ENCODE measurements around the gene LBHD2. TPM values are rescaled to one million over a fixed set of nuclear protein-coding genes. Genes with fewer than 3 reads are reported as not detected.
A peak's percentile ranks its signal among the peaks of the same experiment; 100 is the strongest.

The LBHD2 gene
- total and polyA plus RNA-seq, 2 of the 8 experiments (the other 6 are each of a cell fraction or from before 2014, with no cell fraction given), result not detected

DNA sequence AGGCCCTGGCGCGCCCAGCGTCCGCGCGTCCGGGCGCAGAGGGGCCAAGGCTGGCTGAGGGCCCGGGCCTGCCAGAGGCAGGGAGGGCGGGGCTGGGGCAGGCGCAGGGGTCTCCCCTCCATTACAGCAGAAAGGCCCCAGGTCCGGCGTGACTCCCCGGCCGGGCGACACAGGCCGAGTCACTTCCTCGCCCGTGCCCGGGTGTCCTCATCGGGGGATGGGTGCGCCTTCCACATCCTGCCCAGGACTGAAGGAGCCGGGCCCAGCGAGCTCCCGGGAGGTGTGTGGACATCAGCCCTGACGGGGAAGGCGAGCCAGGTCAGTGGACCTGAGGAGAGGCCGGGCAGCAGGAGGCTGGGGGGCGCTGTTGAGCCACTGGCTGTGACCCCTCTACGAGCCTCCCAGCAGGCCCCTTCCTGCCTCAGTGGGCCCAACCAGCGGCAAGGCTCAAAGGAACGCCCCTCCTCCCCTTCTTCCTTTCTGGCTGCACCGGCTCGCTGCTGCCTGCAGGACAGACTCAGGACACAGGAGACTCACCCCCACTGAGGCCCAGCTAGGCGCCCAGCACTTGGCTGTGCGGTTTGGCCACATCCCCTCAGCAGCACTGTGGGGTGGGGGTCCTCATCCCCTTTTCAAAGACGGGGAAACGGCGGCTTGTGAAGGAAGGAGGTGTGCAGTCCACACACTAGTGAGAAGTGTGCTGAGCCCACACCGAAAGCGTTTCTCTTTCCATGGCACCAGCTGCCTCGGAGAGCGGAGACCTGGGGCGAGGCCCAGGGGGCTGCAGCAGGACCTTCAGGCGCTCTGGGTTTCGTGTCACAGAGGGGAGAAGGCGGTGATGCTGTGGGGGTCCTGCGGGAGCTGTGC lies 39.9 kb downstream of the LBHD2 start:
- Histone ChIP-seq H3K4me1 (replicated peaks in 1 of 4; ENCODE audit: control insufficient read depth in 3 of 4, insufficient read depth in 4 of 4, low read length in 3 of 4) (peaks cover 0 to 39% (median 28%) of the 10 kb centered on the region in 4 experiments; a peak in 6 of 7 replicates), H4K5ac (ENCODE audit: insufficient read length, low read depth, low read length) (no peak overlapping the region), H2BK20ac (ENCODE audit: low read length) (peak overlapping the region; percentile 13; the same call in 1 of the 2 replicates), H4K20me1 (replicated peaks in 1 of 2; ENCODE audit: control insufficient read depth in 1 of 2, insufficient read depth in 2 of 2, low read length in 2 of 2) (peaks cover 6 to 12% of the 10 kb centered on the region in 2 experiments), H3K18ac (ENCODE audit: extremely low read depth, low read length) (peak overlapping the region; percentile 78), H2BK15ac (ENCODE audit: low read length) (no peak overlapping the region; the same call in 1 of the 2 replicates), H3K79me1 (ENCODE audit: low read depth, low read length) (no peaks in the 10 kb centered on the region), H3K27me3 (replicated peaks in 1 of 4; ENCODE audit: control insufficient read depth in 3 of 4, extremely low read depth in 1 of 4, insufficient read depth in 3 of 4, low read length in 3 of 4) (peaks cover 0 to 45% (median 36%) of the 10 kb centered on the region in 4 experiments; a peak in 6 of 7 replicates), H3K14ac (ENCODE audit: insufficient read length) (no peak overlapping the region), H3K23ac (ENCODE audit: insufficient read length) (no peak overlapping the region), H3K9ac (replicated peaks in 1 of 4; ENCODE audit: extremely low read depth in 1 of 4, low read depth in 3 of 4, low read length in 3 of 4) (no peak overlapping the region), H2AK5ac (ENCODE audit: low read depth, low read length) (peak overlapping the region; percentile 65; the same call in 1 of the 2 replicates), H4K91ac (replicated peaks; ENCODE audit: insufficient read length, low read length) (peak overlapping the region; percentile 25), H2BK12ac (ENCODE audit: low read depth, low read length) (peak overlapping the region; percentile 60; the same call in 1 of the 2 replicates), H4K8ac (ENCODE audit: extremely low read depth, insufficient read depth, low read length) (no peak overlapping the region; the same call in 1 of the 2 replicates), H3K27ac (ENCODE audit: low read depth, low read length) (no peak overlapping the region), H3K4me2 (ENCODE audit: insufficient read depth in 1 of 2, low read depth in 2 of 2, low read length in 2 of 2) (peak overlapping the region; percentile 68 to 83), H2BK5ac (ENCODE audit: low read depth, low read length) (no peak overlapping the region), H3K4me3 (ENCODE audit: extremely low read depth in 1 of 4, insufficient read depth in 2 of 4, low read depth in 3 of 4, low read length in 4 of 4) (peak overlapping the region; percentile 36 to 62 (median 42)), H2BK120ac (replicated peaks; ENCODE audit: low read depth, low read length) (no peak overlapping the region), H3K4ac (replicated peaks; ENCODE audit: insufficient read length, low read depth, low read length) (peak overlapping the region; percentile 10), H3K9me3 (ENCODE audit: insufficient read depth in 2 of 2, low read depth in 1 of 2, low read length in 1 of 2) (no peaks in the 10 kb centered on the region), H3K23me2 (ENCODE audit: low read depth, low read length) (peaks cover 5% of the 10 kb centered on the region; the same call in 1 of the 2 replicates), H3K79me2 (ENCODE audit: control insufficient read depth in 1 of 2, insufficient read depth in 2 of 2, low read length in 2 of 2) (no peaks in the 10 kb centered on the region), H3K56ac (replicated peaks; ENCODE audit: insufficient read length, low read depth, low read length) (no peak overlapping the region), H3K36me3 (ENCODE audit: control insufficient read depth in 2 of 4, insufficient read depth in 4 of 4, low read length in 3 of 4) (no peaks in the 10 kb centered on the region), H2AFZ (ENCODE audit: low read length) (no peak overlapping the region)
- TF ChIP-seq KDM5A (IDR thresholded peaks at IDR 0.05; ENCODE audit: low read length), result no peak
- TF ChIP-seq CTCF (IDR thresholded peaks at IDR 0.05; ENCODE audit: control extremely low read depth in 1 of 3, insufficient read depth in 1 of 3, low read depth in 1 of 3, low read length in 3 of 3), result peak in 2 of 3 experiments; percentile 60 to 72; a peak in 3 of 4 replicates
- TF ChIP-seq CREB1 (IDR thresholded peaks at IDR 0.05), result peak; percentile 22; the same call in 1 of the 2 replicates
- TF ChIP-seq SP2 (IDR thresholded peaks at IDR 0.05; ENCODE audit: low read length), result no peak
- no peak for TF ChIP-seq PHF8 (conservative IDR thresholded peaks at IDR 0.05; ENCODE audit: low read depth, low read length)
- TF ChIP-seq RAD21 (IDR thresholded peaks at IDR 0.05 in 1 of 2, conservative IDR thresholded peaks at IDR 0.05 in 1 of 2; ENCODE audit: low read depth in 2 of 2, low read length in 2 of 2), result peak; percentile 48 to 62
- TF ChIP-seq HDAC6 (IDR thresholded peaks at IDR 0.05; ENCODE audit: low read depth, low read length), result no peak
- no peak for TF ChIP-seq ZNF274 (IDR thresholded peaks at IDR 0.05; ENCODE audit: borderline replicate concordance, extremely low read depth, low read length)
- WGBS, 2 experiments (ENCODE audit: extremely low coverage in 1 of 2, insufficient coverage in 1 of 2, insufficient read length in 1 of 2, insufficient replicate concordance in 2 of 2, low coverage in 1 of 2, low lambda C conversion rate in 2 of 2, missing lambda C conversion rate in 1 of 2), result 37% methylated on average over 35 of the region's 48 CpGs; no CpG with 5 or more reads in 1 of the 2 experiments
- peak in 1 of 2 experiments; percentile 82 for DNase-seq (ENCODE audit: low read depth in 1 of 2, low spot score in 2 of 2)
- ChIA-PET CTCF (ENCODE audit: partially characterized antibody) (interaction anchor here (0.5 to 18.4 kb wide), 22 partner anchors 9 to 302 kb away, joined by 3 to 276 read pairs (median 4); no protein-coding TSS in a partner anchor), POLR2A (ENCODE audit: partially characterized antibody) (interaction anchor here (0.8 to 1.1 kb wide), 4 partner anchors 11 to 214 kb away, joined by 3 read pairs; no protein-coding TSS in a partner anchor)
- no peak for FAIRE-seq
